HepG2 (cell line): ENCODE data around the gene ANKRD60.

ENCODE experiments used
- HCFC1 ChIP-seq: fragments of 150-350 bp; IDR thresholded peaks from 2 replicates; pipeline ENCODE4 v1.6.1; 2014; ENCODE audit warnings: low read depth, low read length
- HDAC2 ChIP-seq: sonication (generic); formaldehyde crosslinking; IDR thresholded peaks from 2 replicates; pipeline ENCODE4 v1.4.0; 2020; ENCODE audit warnings: missing genetic modification reagents
- KDM5A ChIP-seq: fragments of 200-600 bp; sonication (generic); IDR thresholded peaks from 2 replicates; pipeline ENCODE4 v1.7.0; 2018; ENCODE audit warnings: antibody characterized with exemption, mild to moderate bottlenecking, low read length, borderline replicate concordance
- MTA3 ChIP-seq: sonication (generic); formaldehyde crosslinking; IDR thresholded peaks from 2 replicates; pipeline ENCODE4 v1.4.0; 2020; ENCODE audit warnings: missing genetic modification reagents
- MXD1 ChIP-seq: sonication (generic); formaldehyde crosslinking; IDR thresholded peaks from 2 replicates; pipeline ENCODE4 v1.4.0; 2020; ENCODE audit warnings: mild to moderate bottlenecking, missing genetic modification reagents
- NFKB2 ChIP-seq: sonication (generic); formaldehyde crosslinking; IDR thresholded peaks from 2 replicates; pipeline ENCODE4 v1.4.0; 2020; ENCODE audit warnings: missing genetic modification reagents, borderline replicate concordance
- RFX1 ChIP-seq: fragments of 450-650 bp; IDR thresholded peaks from 2 replicates; pipeline ENCODE4 v1.6.1; 2017
- ZNF432 ChIP-seq: sonication (generic); formaldehyde crosslinking; IDR thresholded peaks from 2 replicates; pipeline ENCODE4 v1.5.0; 2020; ENCODE audit warnings: missing genetic modification reagents, mild to moderate bottlenecking, borderline replicate concordance
- ZNF563 ChIP-seq: sonication (generic); formaldehyde crosslinking; IDR thresholded peaks from 2 replicates; pipeline ENCODE4 v1.8.0; 2022; ENCODE audit warnings: mild to moderate bottlenecking, moderate library complexity, missing genetic modification reagents
- TF ChIP-seq, protein P1 (sequence below): sonication (generic); formaldehyde crosslinking; IDR thresholded peaks from 2 replicates; pipeline ENCODE4 v1.5.0; 2020; ENCODE audit warnings: mild to moderate bottlenecking, missing genetic modification reagents, moderate library complexity
- TF ChIP-seq, protein P2 (sequence below): sonication (generic); formaldehyde crosslinking; IDR thresholded peaks from 2 replicates; pipeline ENCODE4 v1.4.0; 2020; ENCODE audit warnings: missing genetic modification reagents, borderline replicate concordance
- TF ChIP-seq, protein P3 (sequence below): sonication (generic); formaldehyde crosslinking; IDR thresholded peaks from 2 replicates; pipeline ENCODE4 v1.5.1; 2020; ENCODE audit warnings: missing genetic modification reagents, mild to moderate bottlenecking, borderline replicate concordance

GRCh38 chr20:58228484-58229197, at the start of gene ANKRD60:
- TF ChIP-seq HDAC2 (no peak), NFKB2 (CRISPR knock-in tag) (no peak), ZNF563 (no peak), MXD1 (no peak), KDM5A (no peak), ZNF432 (CRISPR knock-in tag) (no peak), MTA3 (CRISPR knock-in tag) (no peak), HCFC1 (no peak), RFX1 (no peak)
- TF ChIP-seq, protein P1, sequence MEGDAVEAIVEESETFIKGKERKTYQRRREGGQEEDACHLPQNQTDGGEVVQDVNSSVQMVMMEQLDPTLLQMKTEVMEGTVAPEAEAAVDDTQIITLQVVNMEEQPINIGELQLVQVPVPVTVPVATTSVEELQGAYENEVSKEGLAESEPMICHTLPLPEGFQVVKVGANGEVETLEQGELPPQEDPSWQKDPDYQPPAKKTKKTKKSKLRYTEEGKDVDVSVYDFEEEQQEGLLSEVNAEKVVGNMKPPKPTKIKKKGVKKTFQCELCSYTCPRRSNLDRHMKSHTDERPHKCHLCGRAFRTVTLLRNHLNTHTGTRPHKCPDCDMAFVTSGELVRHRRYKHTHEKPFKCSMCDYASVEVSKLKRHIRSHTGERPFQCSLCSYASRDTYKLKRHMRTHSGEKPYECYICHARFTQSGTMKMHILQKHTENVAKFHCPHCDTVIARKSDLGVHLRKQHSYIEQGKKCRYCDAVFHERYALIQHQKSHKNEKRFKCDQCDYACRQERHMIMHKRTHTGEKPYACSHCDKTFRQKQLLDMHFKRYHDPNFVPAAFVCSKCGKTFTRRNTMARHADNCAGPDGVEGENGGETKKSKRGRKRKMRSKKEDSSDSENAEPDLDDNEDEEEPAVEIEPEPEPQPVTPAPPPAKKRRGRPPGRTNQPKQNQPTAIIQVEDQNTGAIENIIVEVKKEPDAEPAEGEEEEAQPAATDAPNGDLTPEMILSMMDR (CRISPR knock-in tag), result no peak
- TF ChIP-seq, protein P2, sequence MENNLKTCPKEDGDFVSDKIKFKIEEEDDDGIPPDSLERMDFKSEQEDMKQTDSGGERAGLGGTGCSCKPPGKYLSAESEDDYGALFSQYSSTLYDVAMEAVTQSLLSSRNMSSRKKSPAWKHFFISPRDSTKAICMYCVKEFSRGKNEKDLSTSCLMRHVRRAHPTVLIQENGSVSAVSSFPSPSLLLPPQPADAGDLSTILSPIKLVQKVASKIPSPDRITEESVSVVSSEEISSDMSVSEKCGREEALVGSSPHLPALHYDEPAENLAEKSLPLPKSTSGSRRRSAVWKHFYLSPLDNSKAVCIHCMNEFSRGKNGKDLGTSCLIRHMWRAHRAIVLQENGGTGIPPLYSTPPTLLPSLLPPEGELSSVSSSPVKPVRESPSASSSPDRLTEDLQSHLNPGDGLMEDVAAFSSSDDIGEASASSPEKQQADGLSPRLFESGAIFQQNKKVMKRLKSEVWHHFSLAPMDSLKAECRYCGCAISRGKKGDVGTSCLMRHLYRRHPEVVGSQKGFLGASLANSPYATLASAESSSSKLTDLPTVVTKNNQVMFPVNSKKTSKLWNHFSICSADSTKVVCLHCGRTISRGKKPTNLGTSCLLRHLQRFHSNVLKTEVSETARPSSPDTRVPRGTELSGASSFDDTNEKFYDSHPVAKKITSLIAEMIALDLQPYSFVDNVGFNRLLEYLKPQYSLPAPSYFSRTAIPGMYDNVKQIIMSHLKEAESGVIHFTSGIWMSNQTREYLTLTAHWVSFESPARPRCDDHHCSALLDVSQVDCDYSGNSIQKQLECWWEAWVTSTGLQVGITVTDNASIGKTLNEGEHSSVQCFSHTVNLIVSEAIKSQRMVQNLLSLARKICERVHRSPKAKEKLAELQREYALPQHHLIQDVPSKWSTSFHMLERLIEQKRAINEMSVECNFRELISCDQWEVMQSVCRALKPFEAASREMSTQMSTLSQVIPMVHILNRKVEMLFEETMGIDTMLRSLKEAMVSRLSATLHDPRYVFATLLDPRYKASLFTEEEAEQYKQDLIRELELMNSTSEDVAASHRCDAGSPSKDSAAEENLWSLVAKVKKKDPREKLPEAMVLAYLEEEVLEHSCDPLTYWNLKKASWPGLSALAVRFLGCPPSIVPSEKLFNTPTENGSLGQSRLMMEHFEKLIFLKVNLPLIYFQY, result no peak
- TF ChIP-seq, protein P3, sequence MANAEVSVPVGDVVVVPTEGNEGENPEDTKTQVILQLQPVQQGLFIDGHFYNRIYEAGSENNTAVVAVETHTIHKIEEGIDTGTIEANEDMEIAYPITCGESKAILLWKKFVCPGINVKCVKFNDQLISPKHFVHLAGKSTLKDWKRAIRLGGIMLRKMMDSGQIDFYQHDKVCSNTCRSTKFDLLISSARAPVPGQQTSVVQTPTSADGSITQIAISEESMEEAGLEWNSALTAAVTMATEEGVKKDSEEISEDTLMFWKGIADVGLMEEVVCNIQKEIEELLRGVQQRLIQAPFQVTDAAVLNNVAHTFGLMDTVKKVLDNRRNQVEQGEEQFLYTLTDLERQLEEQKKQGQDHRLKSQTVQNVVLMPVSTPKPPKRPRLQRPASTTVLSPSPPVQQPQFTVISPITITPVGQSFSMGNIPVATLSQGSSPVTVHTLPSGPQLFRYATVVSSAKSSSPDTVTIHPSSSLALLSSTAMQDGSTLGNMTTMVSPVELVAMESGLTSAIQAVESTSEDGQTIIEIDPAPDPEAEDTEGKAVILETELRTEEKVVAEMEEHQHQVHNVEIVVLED (CRISPR knock-in tag), result no peak
